SK-MEL-5 (cell line): ENCODE data around the gene AHDC1. TPM values are rescaled to one million over a fixed set of nuclear protein-coding genes. Genes with fewer than 3 reads are reported as not detected.

ENCODE experiments used
- DNase-seq: peaks from one replicate; pipeline ENCODE4 v3.0.0-alpha.2; 2016; ENCODE audit warnings: low read depth, low spot score
- in situ Hi-C: cut with HindIII; loops from 2 replicates; pipeline ENCODE4 v1.10.0; 2016; ENCODE audit warnings: low sequenced_read_pairs, high pct_unique_total_duplicates, low pct_unique_long_range_greater_than_20kb
- total RNA-seq: library from RNA; depleted of rRNA; stranded (reverse); fragments of >200 nt; shearing (Covaris generic); gene quantifications from 2 replicates; pipeline ENCODE4 v1.2.3, GENCODE V29; 2014

AHDC1 gene
- total RNA-seq, 1 experiment from 2014 or later, result 4.4 TPM

DNA sequence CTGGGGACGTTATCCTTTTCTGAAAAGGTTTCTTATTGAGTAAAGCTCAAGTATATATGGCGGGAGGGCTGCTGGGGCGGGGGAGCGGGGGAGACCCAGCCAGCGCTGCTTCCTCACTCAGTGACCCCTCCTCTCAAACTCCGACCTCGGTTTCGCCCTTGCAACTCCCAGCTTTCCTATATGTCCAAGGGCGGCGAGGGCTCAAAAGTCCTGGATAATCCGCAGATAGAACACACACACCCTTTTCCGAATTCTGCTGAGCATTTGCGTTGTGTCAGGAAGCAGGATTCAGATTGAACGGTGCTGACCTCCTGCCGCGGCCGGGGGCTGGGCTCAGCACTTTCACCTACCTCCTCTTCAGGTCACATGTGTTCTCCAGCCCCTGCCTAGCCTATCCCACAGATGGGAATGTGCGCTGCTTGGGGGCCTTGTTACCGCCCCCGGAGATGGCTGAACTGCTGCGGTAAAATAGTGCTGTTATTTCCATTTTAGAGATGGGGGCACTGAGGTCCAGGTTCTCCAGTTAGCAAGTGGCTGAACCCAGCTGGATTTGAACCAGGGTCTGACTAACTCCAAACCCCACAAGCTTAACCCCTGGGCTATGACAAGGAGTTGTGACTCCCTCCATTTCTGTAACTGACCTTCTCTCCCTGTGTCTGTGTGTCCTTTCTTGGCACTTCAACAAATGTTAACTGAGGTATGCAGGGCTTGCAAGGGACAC lies 795 bp upstream of the AHDC1 start:
- in situ Hi-C loops, result no loop called here
- DNase-seq, result no peak

DNA sequence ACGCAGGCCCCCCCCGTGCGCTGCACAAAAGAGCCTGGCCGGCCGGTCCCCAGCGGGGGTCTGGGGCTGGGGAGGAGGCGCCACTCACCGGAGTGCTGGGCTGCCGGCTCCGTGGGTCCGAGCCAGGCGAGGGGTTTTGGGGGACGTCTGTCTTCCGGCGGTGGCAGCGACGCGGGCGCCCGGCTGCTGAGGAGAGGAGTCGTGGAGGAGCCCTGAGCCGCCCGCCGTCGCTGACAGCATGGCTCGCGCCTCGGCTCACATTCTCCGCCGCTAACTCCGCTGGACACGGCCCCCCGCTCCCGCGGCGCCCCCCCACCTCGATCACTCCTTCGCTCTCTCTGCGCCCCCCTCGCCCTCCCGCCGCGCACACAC lies 649 bp downstream of the AHDC1 start:
- no peak for DNase-seq
- in situ Hi-C loops, result no loop called here

DNA sequence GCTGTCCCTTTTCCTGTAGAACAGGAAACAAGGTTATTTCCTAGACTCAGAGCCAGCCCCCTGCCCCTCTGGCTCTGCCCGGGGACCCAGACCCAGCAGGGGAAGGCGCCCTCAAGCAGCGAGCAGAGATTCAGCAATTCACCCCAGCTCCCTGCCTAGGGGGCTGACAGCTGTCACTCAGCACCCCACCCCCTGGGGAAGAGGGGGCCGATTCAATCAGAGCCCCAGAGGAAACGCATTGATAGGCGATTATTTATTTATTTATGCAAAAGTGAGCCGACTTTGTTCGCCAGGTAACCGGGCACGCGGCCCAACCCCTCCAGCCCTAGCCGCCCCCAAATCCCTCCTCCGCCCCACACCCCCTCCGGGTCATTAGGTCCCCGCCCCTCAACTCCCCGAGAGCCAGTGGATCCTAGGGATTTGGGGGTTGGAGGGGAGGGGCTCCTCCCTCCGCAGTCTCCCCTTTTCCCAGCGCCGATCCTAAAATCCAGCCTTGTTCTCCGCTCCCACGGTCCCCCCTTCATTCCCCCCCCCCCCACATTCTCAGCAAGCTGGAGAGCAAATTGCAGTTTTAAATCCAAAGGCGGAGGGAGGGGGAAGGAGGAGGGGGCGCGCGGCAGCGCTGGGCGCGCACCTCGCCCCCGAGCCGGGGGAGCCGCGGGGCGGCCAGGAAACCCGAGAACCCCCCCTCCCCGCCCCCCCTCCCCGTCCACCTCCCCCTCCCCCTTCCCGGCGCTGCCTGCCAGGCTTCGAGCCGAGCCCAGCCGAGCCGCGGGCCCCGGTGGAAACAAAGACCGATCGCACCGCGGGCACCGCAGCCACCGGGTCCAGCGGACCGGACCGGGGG lies 1.3 kb downstream of the AHDC1 start:
- DNase-seq, result no peak
- in situ Hi-C loops, result no loop called here

DNA sequence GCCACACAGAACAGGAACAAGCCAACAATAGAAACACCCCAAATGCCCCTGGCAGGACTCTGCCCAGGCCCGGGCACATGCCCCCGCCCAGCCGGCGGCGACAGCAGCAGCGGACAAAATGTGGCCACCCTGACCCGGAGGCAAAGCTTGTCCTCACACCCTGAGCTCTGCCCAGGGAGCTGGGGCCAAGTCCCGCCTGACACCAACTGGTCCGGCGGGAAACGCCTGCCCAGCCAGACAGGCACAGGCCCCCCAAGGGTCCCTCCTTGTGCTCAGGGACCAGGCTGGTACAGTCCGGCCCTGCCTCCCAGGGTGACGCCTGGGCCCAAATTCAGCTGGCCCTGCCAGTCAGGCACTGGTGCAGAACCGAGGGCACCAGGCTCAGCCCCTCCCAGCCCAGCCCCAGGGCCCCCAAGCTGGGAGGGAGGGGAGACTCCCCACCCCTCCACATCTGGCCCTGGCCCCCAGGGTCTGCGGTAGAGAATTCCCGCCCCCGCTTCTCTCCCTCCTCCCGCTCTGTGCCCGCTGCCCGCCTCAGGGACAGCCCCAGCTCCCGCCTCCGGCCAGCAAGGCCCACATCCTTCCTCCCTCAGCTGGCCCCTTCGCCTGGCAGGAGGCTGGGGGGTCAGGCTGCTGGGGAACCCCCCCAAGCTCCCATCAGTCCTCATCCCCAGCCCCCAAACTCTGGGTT lies 2.0 kb downstream of the AHDC1 start:
- DNase-seq, result no peak
- in situ Hi-C loops, result no loop called here

DNA sequence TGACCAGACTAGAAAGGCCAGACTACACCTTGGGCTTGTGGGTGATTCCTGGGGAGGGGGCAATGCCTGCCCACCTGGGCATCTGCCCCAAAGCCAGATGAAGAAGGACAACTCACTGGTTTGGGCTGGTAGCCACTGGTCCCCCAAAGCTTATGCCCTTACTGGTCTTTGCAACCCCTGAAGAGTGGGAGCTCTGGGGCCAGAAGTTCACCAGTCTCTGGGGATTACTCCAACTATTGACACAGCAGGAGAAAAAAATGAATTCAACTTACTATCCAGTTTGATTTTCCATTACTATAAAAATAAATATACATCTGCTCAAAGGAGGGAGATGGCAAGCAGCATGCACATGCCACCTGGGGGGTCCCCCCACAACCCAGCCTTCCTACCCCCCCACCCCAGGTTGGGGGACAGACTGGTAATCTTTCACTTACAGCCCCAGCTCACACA lies 2.6 kb downstream of the AHDC1 start:
- in situ Hi-C loops, result no loop called here
- no peak for DNase-seq

DNA sequence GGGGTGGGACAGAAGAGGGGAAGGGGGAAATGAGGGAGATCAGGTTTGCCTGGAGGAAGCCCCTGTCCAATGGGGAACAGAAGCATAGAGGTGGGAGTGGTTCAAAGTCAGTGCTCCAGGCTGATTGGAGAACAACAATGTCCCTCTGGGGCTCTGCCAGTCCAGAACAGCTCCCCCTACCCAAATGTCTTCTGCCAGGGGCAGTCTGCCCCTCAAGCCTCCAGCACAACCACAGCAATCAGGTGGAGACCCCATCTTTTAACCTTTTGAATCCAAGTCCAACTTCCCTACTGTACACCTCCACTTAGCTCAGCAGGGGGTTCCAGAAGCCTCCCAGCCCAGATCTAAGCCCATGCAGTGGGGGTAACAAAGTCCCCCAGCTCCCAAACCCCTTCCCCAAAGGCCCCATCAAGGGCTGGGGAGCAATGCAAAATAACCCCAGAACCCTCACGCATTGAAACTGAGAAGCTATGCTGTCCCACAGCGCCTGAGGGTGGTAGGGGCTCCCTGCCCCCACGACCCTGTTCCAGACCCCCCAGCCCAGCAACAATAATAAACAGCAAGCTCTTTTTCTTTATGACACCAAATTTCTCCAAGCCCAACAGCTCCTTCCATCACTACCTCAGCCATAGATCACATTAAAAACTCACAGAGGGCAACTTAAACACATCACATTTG lies 3.3 kb downstream of the AHDC1 start:
- DNase-seq, result peak; percentile 26
- in situ Hi-C loops, result no loop called here

DNA sequence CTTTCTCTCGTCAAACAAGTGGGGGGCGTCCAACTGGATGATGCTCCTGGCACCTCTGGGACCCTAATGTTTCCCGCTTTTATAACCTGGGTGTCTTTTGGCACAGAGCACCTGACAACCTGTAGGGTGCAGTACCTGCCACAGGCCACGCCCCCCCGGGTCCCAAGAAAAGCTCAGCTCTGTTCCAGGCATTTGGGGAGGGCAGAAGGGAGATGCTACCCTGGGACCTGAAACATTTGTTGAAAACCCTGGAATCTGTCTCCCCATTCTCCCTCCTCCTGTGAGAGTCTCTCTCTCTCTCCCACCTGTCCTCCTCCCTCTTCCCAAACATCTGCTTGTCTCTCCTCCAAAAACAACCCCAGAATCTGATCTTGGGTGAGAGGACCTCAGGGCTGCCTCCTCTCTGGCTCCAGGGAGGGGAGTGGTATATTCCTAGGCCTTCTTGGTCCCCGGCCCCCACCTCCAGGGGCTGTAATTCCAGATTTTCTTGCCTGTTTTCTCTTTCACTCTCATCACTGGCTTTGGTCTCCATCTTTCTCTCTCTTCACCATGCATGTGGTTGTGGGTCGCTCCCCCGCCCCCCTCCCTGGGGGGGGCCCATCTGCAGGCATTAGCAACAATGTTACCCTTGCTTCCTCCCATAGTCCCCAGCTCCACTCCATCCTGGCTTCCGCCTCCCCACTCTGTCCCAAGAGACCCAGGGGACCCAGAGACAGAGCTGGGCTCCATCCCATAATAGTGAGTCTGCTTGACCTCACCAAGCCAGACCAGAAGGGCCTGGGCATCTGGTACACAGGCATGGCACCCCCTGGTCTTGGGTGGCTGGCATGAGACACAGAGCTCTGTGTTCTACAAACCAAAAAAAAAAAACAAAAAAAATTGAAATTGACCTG lies 4.1 kb downstream of the AHDC1 start:
- no peak for DNase-seq
- in situ Hi-C loops, result no loop called here

DNA sequence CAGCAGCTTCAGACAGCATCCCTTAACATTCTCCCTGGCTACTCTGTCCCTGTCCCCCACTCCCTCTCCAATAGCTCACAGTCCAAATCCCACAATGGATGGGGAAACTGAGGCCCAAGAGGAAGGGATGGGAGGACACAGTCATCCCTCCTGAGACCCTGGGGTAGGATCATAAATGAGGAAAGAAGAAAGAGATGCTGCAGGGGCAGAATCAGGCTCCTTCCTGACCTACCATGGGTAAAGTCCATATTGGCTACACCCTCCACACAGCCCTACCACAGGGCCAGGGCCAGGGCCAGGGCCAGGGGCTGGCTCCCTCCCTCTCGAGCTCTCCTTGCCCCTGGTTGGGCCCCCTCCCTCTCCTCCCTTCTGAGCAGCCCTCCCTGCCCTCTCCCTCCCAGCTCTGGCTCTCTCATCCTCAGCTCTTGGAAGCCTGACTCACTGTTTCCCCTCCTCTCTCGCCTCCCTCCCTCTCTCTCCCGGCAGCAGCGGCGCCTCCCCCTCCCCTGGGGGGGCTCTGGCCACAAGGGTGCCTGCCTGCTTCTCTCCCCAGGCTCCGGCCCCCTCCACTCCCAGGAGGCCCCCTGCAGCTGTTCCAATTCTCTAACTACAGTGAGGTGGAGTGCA lies 4.9 kb downstream of the AHDC1 start:
- no peak for DNase-seq
- in situ Hi-C loops, result no loop called here

DNA sequence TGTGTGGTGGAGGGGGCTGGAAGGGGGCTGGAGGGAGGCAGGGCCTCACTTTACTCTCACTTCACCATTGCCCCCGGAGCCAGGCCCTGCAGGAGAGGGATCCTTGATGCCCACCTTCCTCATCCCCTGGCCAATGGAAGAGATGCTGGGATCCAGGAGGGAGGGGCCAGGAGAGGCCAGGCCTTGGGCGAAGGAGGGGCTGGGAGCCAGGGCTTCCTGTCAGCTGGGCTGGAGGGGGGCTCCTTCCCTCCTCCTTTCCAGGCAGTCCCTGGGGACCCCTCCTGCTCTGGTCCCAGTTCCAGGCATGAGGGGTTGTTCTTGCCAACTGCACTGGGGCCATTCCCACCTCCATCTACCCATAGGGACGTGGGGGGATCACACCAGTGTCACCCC lies 5.7 kb downstream of the AHDC1 start:
- in situ Hi-C loops, result no loop called here
- DNase-seq, result no peak

DNA sequence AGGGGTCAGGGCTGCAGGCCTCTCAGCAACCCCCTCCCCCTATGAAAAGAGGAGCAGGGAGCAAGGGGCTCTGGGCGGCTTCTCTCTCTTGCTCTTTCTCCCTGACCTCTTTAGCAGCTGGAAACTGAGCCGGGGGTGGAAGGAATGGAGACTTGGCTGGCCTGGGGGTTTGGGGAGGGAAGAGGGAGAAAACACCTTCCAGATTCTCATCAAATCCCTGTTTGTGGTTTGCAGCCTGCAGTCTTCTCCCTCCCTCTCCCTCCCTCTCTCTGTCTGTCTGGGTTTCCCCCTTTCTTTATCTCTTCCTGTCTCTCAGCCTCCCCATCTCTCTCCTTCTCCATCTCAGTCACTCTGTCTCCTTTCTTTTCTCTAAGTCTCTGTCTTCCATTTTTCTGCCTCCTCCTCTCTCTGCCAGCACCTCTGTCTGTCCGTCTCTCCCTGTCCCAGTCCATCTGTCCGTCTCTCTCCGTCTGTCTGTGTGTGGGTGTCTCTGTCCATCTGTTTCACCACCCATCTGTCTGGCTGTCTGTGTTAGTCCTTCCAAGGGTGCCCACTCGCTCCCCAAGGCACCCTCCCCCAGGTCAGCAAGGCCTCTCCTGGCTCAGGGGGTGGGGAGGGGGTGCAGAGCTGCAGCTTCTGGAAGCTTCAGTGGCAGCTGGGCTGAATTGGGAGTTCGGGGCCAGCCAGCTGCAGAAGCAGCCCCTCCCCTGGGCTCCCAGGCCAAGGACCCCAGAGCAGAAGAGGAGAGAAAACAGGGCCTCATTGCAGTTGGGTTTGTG lies 6.2 kb downstream of the AHDC1 start:
- in situ Hi-C loops, result no loop called here
- DNase-seq, result no peak

DNA sequence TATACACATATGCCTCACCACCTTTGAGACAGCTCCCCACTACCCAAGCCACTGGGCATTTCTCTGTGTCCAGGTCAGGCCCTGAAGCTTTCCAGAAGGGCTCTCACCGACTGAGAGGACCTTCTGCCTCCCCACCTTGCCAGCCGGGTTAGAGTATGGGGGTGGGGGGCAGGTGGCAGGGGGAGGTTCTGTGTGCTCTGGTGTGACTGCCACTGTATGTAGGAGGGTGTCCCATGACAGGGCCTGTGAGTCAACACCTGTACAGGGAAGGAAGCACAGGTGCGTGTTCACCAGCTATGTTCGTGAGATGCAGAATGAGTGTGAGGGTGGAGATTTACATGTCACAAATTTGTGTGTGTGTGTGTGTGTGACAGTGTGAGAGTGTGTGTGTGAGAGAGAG lies 7.0 kb downstream of the AHDC1 start:
- DNase-seq, result no peak
- in situ Hi-C loops, result no loop called here

DNA sequence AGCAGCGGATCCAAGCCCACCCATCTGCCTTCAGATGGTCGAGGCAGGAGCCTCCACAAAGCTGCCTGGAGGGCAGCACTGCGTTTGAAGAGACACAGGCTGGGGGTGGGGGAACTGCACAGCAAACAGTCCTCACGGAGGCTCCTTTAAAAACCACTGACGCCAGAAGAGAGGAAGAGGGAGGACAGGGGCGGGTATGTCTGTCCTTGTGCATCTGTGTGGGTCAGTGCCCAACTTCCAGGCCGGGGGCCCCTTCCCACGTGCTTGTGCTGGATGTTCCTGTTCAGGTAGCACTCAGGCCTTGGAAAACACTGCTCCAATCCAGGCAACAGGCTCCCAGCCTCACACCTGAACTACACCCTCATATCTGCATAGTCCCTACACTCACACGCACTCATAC lies 7.7 kb downstream of the AHDC1 start:
- DNase-seq, result no peak
- in situ Hi-C loops, result no loop called here

DNA sequence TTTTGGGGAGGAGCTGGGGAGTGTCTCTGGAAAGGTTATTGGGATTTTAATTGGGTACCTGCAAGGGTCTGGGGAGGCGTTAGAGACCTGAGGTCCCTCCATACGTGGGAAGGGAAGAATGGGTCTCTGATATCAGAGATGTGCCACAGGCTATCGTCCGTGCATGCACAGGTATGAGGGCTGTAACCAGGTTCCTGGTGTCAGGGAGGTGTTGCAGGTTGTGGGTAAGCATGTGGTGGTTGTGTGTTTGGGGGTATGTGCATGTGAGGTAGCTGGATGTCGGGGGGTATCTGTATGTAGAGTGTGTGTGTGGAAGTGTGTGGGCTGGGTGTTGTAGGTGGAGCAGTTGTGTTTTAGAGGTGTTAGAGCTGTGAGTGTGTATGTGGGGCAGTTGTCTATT lies 8.3 kb downstream of the AHDC1 start:
- no peak for DNase-seq
- in situ Hi-C loops, result no loop called here

DNA sequence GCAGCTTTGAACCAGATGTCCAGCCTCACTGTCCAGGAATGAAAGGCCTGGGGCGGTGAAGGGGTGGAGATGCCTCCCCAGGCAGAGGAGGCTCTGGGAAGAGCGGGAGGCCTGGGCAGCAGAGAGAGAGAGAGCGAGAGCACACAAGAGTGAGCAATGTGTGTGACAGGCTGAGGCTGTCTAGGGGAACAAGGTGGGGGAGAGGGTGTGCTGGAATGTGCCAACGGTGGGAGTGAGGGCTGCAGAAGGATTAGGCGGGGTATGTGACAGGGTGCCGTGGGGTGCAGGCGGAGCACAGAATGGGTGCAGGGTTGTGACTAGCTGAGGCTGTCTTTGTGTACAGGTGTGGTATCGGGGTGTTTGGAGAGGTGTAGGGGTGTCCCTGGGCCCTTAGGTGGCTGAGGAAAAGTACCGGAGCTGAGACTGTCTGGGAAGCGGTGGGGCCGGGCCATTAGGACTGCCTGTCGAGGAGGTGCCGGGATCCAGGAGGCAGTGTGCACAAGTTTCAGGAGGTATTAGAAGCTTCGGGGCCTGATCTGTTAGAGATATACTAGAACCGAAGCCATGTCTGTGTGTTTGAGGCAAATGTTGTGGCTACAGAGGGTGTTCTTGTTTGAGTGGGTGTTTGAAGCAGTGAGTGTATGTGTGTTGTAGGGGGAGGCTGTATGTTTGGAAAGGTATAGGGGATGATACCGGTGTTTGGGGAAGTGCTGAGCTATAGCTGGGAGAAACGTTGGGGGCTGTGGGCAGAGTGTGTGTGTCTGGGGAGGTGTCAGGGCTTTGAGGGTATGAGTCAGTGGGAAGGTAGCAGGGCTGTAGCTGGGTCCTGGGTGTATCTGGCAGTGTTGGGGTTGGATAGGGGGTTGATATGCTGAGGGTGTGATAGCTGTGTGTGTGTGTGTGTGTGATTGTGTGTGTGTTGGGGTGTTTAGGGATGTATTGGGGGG lies 9.1 kb downstream of the AHDC1 start:
- in situ Hi-C loops, result no loop called here
- no peak for DNase-seq
